Activated T-cell treated with anti-CD3 and anti-CD28 coated beads, Interleukin-2, amount 50 U/mL, for 72 hours (primary cell): ENCODE data around the gene GSK3A. TPM values are rescaled to one million over a fixed set of nuclear protein-coding genes. Genes with fewer than 3 reads are reported as not detected.

ENCODE experiments used
- ATAC-seq, 2 donors: fragments of 150-1000 bp; cut with Tn5 transposase; replicated peaks in 1 of 2; 2 replicates each; pipeline ENCODE4 v1.10.0; 2021; ENCODE audit warnings: moderate library complexity in 2 of 2, mild to moderate bottlenecking in 1 of 2
- DNase-seq, 2 donors: peaks; one replicate each; pipeline ENCODE4 v3.0.0; 2021 to 2022; ENCODE audit warnings: mixed read lengths in 1 of 2
- H3K27ac Mint-ChIP-seq: one replicate; pipeline ENCODE4 v1.8.0; 2022; ENCODE audit warnings: mild to moderate bottlenecking, moderate library complexity, mixed read lengths
- H3K27me3 Mint-ChIP-seq: one replicate; pipeline ENCODE4 v1.8.0; 2022; ENCODE audit warnings: low read depth, mixed read lengths
- H3K36me3 Mint-ChIP-seq, 2 donors: one replicate each; pipeline ENCODE4 v1.8.0; 2022; ENCODE audit warnings: mixed read lengths in 2 of 2, mild to moderate bottlenecking in 1 of 2; ENCODE audit not compliant: insufficient read depth in 2 of 2
- H3K4me1 Mint-ChIP-seq: one replicate; pipeline ENCODE4 v1.8.0; 2022; ENCODE audit warnings: low read depth, mixed read lengths
- H3K4me3 Mint-ChIP-seq, 2 donors: one replicate each; pipeline ENCODE4 v1.8.0; 2022; ENCODE audit warnings: mild to moderate bottlenecking in 2 of 2, mixed read lengths in 2 of 2, moderate library complexity in 2 of 2
- H3K9me3 Mint-ChIP-seq, 2 donors: one replicate each; pipeline ENCODE4 v1.8.0; 2022; ENCODE audit warnings: mixed read lengths in 2 of 2
- total RNA-seq, 2 donors: library from RNA; stranded (reverse); gene quantifications; one replicate each; pipeline ENCODE4 v1.2.3, GENCODE V29; 2022

Gene GSK3A
- total RNA-seq, 2 donors from 2014 or later, result 39.6 to 43.2 TPM

- peak overlapping the region; percentile 91 to 99 for H3K4me3 Mint-ChIP-seq
- H3K27ac Mint-ChIP-seq, result peak overlapping the region; percentile 91
- ATAC-seq (no peak), DNase-seq (peak in 1 of 2 donors; percentile 23)
- no peaks in the 10 kb centered on the region for H3K9me3 Mint-ChIP-seq
- H3K4me1 Mint-ChIP-seq, result peaks cover 19% of the 10 kb centered on the region
- no peaks in the 10 kb centered on the region for H3K27me3 Mint-ChIP-seq
- H3K36me3 Mint-ChIP-seq, result peaks cover 0 to 6% of the 10 kb centered on the region in 2 donors
These were observed 42.4 kb upstream of the GSK3A start for GRCh38 chr19:42284591-42285341.

- Mint-ChIP-seq H3K9me3 (no peaks in the 10 kb centered on the region), H3K36me3 (peaks cover 0 to 6% of the 10 kb centered on the region in 2 donors), H3K27me3 (no peaks in the 10 kb centered on the region), H3K27ac (no peak overlapping the region), H3K4me3 (no peak overlapping the region), H3K4me1 (peaks cover 26% of the 10 kb centered on the region)
- peak; percentile 84 to 85 for DNase-seq
- peak; percentile 23 to 29 for ATAC-seq
These were observed 41.7 kb upstream of the GSK3A start for GRCh38 chr19:42284066-42284501.

GRCh38 chr19:42283188-42284065 lies 41.0 kb upstream of the GSK3A start:
- Mint-ChIP-seq H3K9me3 (no peaks in the 10 kb centered on the region), H3K4me3 (no peak overlapping the region), H3K27me3 (no peaks in the 10 kb centered on the region), H3K36me3 (peaks cover 0 to 6% of the 10 kb centered on the region in 2 donors), H3K27ac (no peak overlapping the region), H3K4me1 (peaks cover 32% of the 10 kb centered on the region)
- peak; percentile 94 to 97 for DNase-seq
- peak; percentile 69 to 75 for ATAC-seq

- H3K4me1 Mint-ChIP-seq, result peaks cover 35% of the 10 kb centered on the region
These were observed 40.4 kb upstream of the GSK3A start for GRCh38 chr19:42282819-42283187.

GRCh38 chr19:42281827-42282762 lies 39.7 kb upstream of the GSK3A start:
- ATAC-seq (no peak), DNase-seq (peak in 1 of 2 donors; percentile 38)
- Mint-ChIP-seq H3K27me3 (no peaks in the 10 kb centered on the region), H3K4me3 (peak overlapping the region in 1 of 2 donors; percentile 77), H3K9me3 (no peaks in the 10 kb centered on the region), H3K4me1 (peaks cover 41% of the 10 kb centered on the region), H3K36me3 (peaks cover 0 to 6% of the 10 kb centered on the region in 2 donors), H3K27ac (peak overlapping the region; percentile 70)

More at GRCh38 chr19:42282819-42283187, 40.4 kb upstream of the GSK3A start:
- H3K27me3 Mint-ChIP-seq, result no peaks in the 10 kb centered on the region
- no peaks in the 10 kb centered on the region for H3K9me3 Mint-ChIP-seq
- DNase-seq (no peak), ATAC-seq (no peak)
- H3K4me3 Mint-ChIP-seq, result peak overlapping the region in 1 of 2 donors; percentile 77
- no peak overlapping the region for H3K27ac Mint-ChIP-seq
- peaks cover 0 to 6% of the 10 kb centered on the region in 2 donors for H3K36me3 Mint-ChIP-seq

- no peak overlapping the region for H3K27ac Mint-ChIP-seq
- H3K9me3 Mint-ChIP-seq, result no peaks in the 10 kb centered on the region
- H3K4me3 Mint-ChIP-seq, result peak overlapping the region in 1 of 2 donors; percentile 77
- H3K4me1 Mint-ChIP-seq, result peaks cover 49% of the 10 kb centered on the region
- DNase-seq, result peak; percentile 35 to 54
- H3K27me3 Mint-ChIP-seq, result no peaks in the 10 kb centered on the region
- no peak for ATAC-seq
- H3K36me3 Mint-ChIP-seq, result peaks cover 0 to 6% of the 10 kb centered on the region in 2 donors
These were observed 38.9 kb upstream of the GSK3A start for GRCh38 chr19:42281146-42281826.

GRCh38 chr19:42280815-42281145 lies 38.4 kb upstream of the GSK3A start:
- H3K9me3 Mint-ChIP-seq, result no peaks in the 10 kb centered on the region
- H3K4me1 Mint-ChIP-seq, result peaks cover 49% of the 10 kb centered on the region
- ATAC-seq (no peak), DNase-seq (no peak)
- H3K36me3 Mint-ChIP-seq, result peaks cover 0 to 10% of the 10 kb centered on the region in 2 donors
- H3K4me3 Mint-ChIP-seq, result peak overlapping the region in 1 of 2 donors; percentile 75
- no peak overlapping the region for H3K27ac Mint-ChIP-seq
- H3K27me3 Mint-ChIP-seq, result no peaks in the 10 kb centered on the region

- H3K27me3 Mint-ChIP-seq, result no peaks in the 10 kb centered on the region
- ATAC-seq (peak; percentile 55), DNase-seq (peak; percentile 91 to 94)
- H3K9me3 Mint-ChIP-seq, result no peaks in the 10 kb centered on the region
- H3K27ac Mint-ChIP-seq, result peak overlapping the region; percentile 81
- peak overlapping the region in 1 of 2 donors; percentile 88 for H3K4me3 Mint-ChIP-seq
- H3K4me1 Mint-ChIP-seq, result peaks cover 49% of the 10 kb centered on the region
- H3K36me3 Mint-ChIP-seq, result peaks cover 0 to 10% of the 10 kb centered on the region in 2 donors
These were observed 37.8 kb upstream of the GSK3A start for GRCh38 chr19:42279902-42280814.

GRCh38 chr19:42279155-42279901 lies 36.9 kb upstream of the GSK3A start:
- ATAC-seq (no peak), DNase-seq (no peak)
- Mint-ChIP-seq H3K36me3 (peaks cover 2 to 9% of the 10 kb centered on the region in 2 donors), H3K27ac (peak overlapping the region; percentile 81), H3K4me3 (peak overlapping the region in 1 of 2 donors; percentile 88), H3K27me3 (no peaks in the 10 kb centered on the region), H3K4me1 (peaks cover 50% of the 10 kb centered on the region), H3K9me3 (no peaks in the 10 kb centered on the region)

GRCh38 chr19:42278452-42279154 lies 36.2 kb upstream of the GSK3A start:
- H3K9me3 Mint-ChIP-seq, result no peaks in the 10 kb centered on the region

More at GRCh38 chr19:42278452-42279154, 36.2 kb upstream of the GSK3A start:
- Mint-ChIP-seq H3K4me1 (peaks cover 50% of the 10 kb centered on the region), H3K4me3 (peak overlapping the region in 1 of 2 donors; percentile 88), H3K36me3 (peaks cover 2 to 10% of the 10 kb centered on the region in 2 donors), H3K27ac (peak overlapping the region; percentile 81), H3K27me3 (no peaks in the 10 kb centered on the region)
- DNase-seq (no peak), ATAC-seq (no peak)
